LHCN-M2 (cell line): ENCODE data around the gene EYA2. TPM values are rescaled to one million over a fixed set of nuclear protein-coding genes. Genes with fewer than 3 reads are reported as not detected.

Experiments
- DNase-seq: peaks from one replicate; pipeline ENCODE4 v3.0.0-alpha.2; 2012; ENCODE audit warnings: low read depth
- total RNA-seq: library from RNA; depleted of rRNA; stranded (reverse); fragments of >200 nt; gene quantifications from 2 replicates; pipeline ENCODE4 v1.2.3, GENCODE V29; 2014

The EYA2 gene
- total RNA-seq, 1 experiment from 2014 or later, result 0.11 TPM

DNA sequence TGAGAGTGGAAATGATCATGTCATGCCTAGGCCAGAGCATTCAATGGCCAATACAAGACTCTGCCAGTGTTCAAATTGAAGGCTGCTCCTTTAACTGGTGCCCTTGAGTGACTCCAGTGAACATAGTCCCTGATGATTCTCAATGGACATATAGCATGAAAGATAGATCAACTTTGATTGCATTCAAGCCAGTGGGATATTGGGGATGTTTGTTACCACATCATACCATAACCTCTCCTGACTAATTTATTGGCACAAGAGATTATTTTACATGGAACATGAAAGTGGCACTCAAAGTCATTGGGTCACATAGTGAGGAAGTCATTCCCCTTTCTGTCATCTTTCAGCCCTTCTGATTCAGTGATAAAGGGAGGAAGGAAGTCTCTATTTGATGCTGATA, 139.0 kb downstream of the EYA2 start:
- no peak for DNase-seq

DNA sequence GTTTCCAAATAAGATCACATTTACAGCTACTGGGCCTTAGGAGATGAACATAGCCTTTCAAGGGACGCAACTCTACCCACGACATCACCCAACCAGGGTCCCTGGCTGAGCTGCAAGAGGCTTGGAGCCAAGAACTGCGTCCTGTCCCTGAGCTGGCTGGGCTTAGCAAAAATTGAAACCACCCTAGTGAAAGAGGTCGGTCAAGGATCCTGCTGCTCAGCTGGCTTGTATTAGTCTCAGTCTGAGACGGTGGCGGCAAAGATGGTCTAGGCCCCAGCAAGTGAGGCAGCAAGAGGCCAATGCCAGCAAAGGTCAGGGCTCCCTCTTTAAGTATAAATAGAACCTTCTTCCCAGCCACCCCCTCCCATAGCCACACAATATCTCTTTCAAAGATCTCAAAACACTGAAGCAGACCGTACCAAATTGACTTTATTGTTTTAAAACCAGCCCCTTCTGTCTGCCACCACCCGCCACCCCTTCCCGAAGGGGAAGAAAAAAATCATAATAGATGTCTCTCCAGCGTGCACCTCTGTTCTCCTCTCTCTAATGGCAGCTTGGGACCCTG, 140.5 kb downstream of the EYA2 start:
- DNase-seq, result no peak

DNA sequence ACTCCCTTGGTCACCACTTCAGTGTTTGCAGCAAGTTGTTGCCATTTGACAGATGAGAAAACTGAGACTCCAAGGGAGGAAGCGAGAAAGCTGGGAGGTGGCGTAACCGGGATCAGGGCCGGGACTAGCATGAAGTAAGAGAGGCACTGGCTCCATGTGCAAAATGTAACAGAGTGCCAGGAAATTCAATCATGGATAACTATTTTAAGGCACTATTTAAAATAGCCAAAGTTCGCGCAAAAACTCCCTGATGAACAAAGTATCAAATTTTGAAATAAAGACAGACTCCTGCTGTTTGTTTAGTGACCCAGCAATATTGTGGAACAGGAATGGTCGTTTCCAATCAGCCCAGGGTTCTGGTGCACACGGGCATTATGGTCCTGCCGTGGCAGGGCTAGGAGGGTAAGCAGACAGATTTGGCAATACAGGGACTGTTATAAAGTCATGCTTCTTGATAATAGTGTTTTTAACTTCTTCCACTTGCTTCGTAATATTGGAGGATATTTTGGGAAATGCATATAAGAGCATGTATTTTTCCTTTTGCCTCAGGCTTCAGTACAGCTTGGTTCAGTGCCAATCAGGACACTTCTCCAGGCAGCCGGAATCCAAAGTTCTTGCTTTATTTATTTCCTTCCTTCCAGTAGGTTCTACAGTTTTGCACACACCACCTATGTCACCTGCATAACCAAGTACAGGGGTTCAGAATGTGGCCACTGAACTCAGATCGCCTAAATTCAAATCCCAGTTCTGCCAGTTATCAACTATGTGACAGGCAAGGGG, 141.6 kb downstream of the EYA2 start:
- DNase-seq, result no peak

DNA sequence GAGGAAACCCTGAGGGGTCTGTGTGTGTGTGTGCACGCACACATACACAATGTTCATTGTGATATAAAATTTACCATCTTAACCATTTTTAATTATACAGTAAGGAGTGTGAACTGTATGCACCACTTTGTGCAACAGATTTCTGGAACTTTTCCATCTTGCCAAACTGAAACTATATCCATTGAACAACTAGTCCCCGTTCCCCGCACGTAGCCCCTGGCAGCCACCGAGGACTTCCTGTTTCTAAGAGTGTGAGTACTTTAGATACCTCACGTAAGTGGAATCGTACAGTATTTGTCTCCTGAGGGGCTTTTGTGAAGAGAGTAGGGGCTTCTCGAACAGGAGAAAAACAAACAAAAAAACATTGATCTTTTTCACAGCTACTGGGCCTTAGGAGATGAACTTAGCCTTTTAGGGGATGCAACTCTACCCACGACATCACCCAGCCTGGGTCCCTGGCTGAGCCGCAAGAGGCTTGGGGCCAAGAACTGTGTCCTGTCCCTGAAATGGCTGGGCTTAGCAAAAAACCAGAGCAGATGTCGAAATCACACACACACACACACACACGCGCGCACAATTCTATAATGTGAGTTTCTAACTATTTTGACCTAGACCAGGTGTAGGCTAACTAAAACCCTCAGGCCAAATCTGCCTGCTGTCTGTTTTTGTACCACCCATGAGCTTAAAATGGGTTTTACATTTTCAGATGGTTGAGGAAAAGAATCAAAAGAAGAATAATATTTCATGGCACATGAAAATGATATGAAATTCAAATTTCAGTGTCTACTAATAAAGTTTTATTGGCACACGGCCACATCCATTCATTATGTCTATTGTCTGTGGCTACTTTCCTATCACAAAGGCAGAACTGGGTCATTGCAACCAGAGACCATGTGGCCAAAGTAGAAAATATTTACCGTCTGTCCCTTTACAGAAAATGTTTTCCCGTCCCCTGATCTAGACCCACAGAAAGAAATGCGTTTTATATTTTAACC, 144.2 kb downstream of the EYA2 start:
- DNase-seq, result no peak

DNA sequence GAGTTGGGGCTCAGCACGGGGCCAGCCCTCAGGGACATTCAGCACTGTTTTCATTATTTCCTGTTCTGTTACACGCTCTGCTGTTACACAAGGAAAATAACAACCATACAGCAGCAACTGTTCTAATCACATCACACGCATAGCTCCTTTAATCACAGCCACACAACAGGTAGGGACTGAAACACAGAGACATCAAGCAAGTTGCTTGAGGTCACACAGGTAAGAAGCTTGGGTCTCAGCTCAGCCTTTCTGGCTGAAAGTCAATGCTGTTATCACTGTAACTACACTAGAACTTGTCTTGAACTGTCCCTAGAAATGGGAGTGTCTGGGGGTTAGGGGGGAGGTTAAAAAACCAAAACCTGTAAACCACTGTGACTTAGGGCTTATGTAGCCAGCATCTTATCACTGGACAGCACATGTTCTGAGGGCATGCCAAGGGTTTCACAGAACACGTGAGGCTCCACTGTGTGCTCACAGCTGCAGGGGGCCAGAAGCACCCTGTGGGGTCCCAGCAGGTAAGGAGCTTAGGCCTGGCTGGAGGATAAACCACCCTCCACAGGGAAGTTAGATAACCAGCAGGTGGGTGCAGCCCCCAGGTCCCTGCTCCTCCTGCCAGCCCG, 146.0 kb downstream of the EYA2 start:
- DNase-seq, result no peak

DNA sequence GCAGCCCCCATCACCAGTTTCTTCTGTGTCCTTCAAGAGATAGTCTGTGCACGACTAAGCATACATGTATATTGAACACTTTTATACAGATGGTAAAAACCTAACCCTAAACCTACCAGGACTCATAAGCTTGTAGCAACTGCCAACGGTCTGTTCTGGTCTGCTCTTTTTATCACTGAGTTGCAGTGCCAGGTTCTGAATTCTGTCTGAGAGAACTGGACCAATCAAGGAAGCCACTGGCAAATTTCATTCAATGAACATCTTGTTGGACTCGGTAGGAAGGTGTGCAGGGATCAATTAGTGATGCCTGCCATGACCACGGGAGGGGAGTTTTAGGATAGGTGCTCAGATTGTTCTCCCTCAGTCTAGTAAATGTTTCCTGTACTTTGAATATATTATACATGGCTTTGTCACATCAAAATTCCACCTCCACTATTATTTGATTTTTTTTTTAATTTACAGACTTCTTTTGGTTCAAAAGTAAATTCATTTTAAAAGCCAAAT, 146.8 kb downstream of the EYA2 start:
- DNase-seq, result no peak

DNA sequence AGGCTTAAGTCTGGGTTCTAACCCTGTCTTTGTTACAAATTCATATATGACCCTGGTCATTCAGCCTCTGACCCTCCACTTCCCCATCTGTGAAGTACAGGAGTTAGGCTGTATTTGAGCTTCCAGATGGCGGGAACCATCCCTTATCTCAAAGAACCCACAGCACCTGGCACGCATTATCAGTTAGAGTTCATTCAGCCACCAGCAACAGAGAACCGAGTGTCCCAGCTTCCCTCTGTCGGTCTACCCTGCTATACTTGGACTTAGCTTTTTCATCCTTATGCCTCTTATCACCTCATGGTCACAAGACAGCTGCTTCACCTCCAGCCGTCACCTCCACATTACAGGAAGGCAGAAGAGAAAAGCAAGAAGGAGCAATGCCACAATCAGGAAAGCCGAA, 147.8 kb downstream of the EYA2 start:
- no peak for DNase-seq

DNA sequence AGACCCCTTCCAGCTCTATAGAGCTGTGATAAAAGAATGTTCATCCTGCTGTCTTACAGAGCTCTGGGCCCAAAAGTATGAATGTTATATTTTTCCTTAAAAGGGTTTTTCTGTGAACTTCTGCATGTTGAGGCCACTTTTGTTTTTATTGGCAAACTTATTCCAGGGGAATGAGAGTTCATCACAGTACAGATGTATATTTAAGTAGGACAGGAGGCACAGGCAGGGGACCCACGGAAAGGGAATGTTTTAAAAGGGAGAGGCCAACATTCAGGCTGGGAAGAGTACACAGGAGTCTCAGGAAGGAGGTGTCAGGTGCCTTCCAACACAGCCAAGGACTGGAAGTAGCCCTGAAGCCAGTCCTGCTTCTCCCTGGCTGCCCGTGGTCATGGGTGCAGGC, 148.4 kb downstream of the EYA2 start:
- DNase-seq, result no peak

DNA sequence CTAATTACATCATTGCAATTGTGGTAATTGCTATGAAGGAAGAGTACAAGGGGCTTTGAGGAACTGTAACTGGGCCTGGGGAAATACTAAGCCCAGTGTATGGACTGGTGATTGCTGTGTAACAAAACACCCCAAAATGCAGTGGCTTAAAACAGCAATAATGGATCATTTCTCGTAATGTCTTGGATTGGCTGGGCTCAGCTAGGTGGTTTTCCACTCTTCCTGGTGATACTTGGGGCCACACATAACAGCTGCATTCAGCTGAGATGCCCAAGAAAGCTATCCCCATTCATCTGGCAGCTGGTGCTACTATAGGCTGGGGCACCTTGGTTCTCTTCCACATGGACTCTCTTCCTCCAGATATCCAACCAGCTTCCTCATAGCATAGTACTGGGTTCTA, 150.3 kb downstream of the EYA2 start:
- DNase-seq, result no peak

DNA sequence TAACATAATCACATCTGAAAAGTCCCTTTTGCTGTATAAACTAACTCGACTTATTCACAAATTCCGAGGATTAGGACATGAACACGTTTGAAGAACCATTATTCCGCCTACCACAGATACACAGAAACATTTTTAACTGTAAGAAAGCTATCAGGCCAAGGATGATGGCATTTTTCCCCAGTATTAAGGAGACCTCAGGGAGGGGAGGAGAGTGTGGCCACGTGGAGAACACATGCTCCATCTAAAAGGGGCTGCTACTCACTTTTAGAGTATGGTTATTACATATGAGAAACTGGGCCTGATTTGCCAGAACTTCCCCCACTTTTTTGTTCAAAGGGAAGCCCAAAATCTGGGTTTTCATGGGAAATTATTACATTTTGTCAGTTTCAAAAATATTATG, 153.4 kb downstream of the EYA2 start:
- DNase-seq, result no peak

DNA sequence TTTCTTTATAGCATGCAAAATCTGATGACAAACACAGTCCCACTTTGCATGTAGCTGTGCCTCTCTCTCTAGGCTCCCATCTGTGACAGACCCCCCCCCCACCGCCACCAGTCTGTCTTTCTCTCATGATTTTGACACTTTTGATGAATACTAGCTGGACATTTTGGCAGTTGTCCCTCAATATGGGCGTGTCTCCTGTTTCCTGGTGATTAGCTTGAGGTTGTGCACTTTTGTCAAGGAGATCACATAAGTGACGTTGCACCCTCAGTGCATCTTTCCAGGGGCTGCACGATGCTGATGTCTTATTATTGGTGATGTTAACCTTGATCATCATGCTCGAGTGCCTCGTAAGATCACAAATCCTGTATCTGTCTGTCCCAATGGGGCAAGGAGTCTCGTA, 155.1 kb downstream of the EYA2 start:
- no peak for DNase-seq

DNA sequence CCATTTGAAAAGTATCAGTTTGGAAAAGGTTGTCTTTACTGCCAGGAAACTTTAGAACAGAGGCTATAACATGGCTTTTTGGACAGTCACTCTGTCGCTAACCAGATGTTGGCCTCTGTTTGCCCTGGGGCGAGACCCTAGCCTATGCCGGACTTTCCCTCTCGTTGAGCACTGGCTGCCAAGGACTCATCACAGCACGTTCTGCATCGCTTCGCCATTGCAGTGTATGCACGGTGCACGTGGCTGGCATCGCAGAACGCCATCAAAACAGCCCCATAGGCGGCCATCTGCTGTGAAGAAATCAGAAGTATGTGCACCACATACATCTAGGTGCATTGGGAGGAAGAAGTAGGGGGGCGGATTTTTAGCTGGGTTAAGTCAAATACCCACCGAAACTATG, 156.4 kb downstream of the EYA2 start:
- DNase-seq, result no peak

DNA sequence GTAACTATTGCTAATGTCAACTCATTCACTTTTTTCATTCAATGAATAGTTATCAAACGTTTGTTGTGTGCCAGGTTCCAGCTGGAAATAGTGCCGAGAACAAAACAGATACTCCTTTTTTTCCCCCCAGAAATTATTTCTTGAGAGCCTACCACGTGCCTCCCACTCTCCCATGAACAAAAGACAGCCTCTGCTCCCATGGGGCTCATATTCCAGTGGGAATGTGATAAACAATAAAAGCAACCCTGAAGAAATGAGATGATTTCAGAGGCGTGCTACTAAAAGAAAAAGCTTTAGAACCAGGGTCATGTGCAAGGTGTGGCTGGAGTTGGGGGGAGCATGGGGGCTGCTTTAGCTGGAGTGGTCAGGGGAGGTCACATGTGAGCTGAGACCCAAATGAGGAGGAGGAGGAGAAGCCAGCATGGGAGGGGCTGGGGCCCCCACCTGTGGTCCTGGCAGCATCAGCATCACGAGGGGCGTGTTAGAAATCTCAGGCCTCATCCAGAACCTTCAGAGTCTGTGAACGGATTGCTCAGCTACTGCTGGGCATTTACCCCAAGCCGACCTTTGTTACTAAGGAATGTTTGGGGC, 157.4 kb downstream of the EYA2 start:
- DNase-seq, result no peak

DNA sequence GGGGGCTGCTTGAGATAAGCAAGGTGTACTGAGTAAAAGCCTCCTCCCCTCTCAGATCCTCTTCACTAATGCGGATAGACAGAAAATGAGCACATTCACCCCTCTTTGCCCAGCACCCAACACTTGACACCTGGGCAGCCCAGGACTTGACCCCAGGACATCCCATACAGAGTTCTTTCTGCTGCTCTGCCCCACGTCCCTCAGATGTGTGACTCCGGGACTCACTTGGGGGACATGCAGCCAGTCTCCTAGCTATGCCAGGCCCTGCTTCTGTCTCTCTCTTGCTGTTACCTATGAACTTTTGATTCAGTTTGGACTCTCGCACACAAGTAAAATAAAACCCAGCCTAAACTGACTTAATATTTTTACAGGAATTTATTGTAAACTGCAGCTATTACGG, 159.9 kb downstream of the EYA2 start:
- DNase-seq, result no peak

DNA sequence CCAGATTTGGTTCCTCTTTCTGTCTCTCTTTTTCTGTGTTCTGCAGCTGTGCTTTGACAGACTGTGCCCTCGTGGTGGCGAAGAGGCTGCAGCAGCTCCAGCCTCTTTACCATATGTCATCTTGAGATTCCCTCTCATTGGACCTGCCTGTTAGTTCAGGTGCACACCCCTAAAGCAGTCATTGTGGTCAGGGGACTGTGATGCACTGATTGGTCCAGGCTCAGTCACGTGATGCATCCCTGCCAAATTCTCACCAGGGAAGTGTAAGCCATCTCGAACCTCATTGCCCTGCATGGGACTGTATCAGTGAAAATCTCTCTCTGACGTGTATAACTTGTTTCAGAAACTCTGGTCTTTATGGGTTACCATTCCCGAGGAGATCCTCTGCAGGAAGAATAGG, 160.3 kb downstream of the EYA2 start:
- no peak for DNase-seq

DNA sequence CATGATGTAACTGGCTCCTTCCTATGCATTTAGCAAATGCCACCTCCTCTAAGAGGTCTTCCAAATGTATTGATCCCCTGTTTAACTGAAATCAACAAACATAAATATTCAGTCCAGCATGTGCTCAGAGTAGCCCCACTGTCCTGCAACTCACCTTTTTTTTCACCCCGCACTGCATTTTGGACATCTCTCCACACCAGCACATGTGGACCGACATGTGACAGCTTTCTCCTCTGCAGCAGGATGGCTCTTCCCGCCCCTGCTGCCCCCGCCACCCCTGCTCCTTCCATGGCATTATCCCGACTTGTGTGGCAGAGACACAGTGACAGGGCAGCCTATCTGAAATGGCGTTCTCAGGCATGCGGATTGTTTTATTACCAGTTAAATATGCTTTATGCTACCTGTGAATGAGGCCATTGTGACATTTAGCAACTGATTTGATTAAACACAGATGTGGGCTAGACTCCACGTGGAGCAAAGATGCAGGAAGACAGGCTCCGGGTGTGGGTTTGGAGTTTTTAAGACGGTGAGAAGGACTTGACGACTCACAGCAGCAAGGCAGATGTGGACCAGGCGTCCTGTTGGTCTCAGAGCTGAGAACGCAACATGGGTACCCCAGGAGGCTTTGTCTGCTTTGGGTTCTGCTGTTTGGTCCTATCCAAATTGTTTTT, 161.2 kb downstream of the EYA2 start:
- no peak for DNase-seq

DNA sequence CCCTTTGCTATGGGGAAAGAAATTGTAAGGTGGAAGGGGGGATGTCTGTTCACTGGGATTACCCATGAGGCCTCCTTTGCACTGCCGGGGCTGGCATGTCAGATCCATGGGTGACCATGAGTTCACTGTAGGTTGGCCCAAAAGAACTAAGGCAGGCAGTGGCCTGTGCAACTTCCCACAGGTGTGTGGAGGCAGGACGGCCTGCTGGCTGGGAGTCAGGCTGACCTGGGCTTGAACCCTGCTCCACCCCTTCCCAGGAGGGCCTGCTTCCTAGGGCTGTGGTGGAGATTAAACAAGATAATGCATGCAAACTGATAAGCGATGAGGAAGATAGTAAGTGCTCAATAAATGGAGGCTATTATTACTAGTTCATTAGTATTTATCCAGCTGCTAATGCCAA, 163.0 kb downstream of the EYA2 start:
- DNase-seq, result no peak

DNA sequence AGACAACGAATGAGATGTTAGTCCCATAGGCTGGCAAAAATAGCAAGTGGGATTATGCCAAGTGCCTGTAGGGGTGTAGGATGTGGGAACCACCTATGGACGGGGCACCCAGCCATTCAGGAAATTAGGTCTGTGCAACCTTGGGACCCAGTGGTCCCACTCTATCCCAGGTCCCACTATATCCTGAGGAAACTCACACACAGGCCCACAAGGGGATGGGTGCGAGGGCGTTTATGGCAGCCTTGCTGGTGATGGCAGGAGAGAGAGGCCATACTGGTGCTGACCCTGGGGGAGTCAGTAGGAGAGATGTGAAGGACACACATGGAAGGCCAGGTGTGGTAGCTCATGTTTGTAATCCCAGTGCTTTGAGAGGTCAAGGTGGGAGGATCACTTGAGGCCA, 163.6 kb downstream of the EYA2 start:
- no peak for DNase-seq

DNA sequence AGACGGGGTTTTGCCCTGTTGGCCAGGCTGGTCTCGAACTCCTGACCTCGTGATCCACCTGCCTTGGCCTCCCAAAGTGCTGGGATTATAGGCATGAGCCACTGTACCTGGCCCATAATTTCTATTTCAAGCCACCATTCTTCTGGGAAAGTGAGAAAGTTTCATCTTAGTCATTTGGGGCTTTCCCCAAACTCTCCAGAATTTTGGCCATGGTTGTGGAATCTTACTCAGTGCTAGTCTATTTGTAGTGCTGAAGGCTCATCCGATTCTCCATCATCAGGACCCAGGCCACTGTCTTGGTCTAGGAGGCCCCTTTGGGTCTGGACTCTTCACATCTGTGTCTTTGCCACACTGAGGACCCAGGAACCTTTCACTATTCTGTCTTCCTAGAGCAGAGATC, 164.9 kb downstream of the EYA2 start:
- no peak for DNase-seq

DNA sequence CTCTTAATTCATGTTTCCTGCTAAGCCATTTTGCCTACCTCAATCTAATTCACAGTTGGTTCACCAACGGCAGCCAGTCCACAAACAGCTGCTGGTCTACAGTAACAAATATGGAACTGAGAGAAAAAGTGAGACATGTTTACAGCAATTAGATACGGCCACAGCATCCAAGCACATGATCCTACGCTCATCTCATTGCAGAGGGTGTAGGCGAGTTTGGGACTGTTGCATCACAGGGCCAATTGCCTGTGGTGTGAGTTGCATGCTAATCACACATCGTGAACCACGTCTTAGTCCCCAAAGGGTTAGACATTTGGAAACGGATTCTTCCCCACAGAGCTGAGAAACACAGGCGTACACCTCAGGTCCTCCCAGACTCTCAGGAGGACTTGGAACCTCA, 166.9 kb downstream of the EYA2 start:
- DNase-seq, result peak; percentile 37
